Right cardiac atrium (tissue), 5 donors: ENCODE results near the gene CYP51A1. TPM values are rescaled to one million over a fixed set of nuclear protein-coding genes. Genes with fewer than 3 reads are reported as not detected.
"Not testable (repeated sequence)": the region's sequence is repeated elsewhere in the genome, so short reads cannot be mapped to it uniquely, and the experiment has no call there.

ENCODE experiments used
- ATAC-seq, 2 donors: fragments of 200-7000 bp; cut with Tn5 transposase; one replicate each; pipeline versions ENCODE4 v1.8.0 to v1.9.1; 2020; ENCODE audit warnings: moderate library complexity in 2 of 2, mild to moderate bottlenecking in 1 of 2
- DNase-seq, 3 donors: peaks; one replicate each; pipeline ENCODE4 v3.0.0-alpha.2; 2020
- H3K27ac ChIP-seq: one replicate; pipeline ENCODE4 v1.5.1; 2013; ENCODE audit warnings: mild to moderate bottlenecking, low read length, control low read depth, moderate library complexity
- H3K27me3 ChIP-seq: one replicate; pipeline ENCODE4 v1.6.1; 2013; ENCODE audit not compliant: control insufficient read depth, insufficient read depth
- H3K4me1 ChIP-seq: one replicate; pipeline ENCODE4 v1.6.1; 2013; ENCODE audit warnings: low read length; ENCODE audit not compliant: control insufficient read depth, insufficient read depth
- H3K4me3 ChIP-seq: one replicate; pipeline ENCODE4 v1.5.1; 2013; ENCODE audit warnings: low read length, control low read depth
- H3K9me3 ChIP-seq: one replicate; pipeline ENCODE4 v1.6.1; 2013; ENCODE audit warnings: low read length; ENCODE audit not compliant: control insufficient read depth
- WGBS: extraction: QIAGEN DNeasy Blood & Tissue Kit; methylation state at CpG from one replicate; pipeline ENCODE4 v1.1.7; 2013; 5-methylcytosine and 5-hydroxymethylcytosine counted together
- intact Hi-C, 4 donors: fragments of 100-400 bp; cut with DNase I; formaldehyde crosslinking; loops; one replicate each; pipeline versions ENCODE4 v1.11.0 to v1.14.0; 2022 to 2023
- long read RNA-seq, 4 donors: library from polyadenylated mRNA; unstranded; transcript quantifications; one replicate each; pipeline ENCODE4 v2.0.0, GENCODE V29; 2020 to 2021
- polyA plus RNA-seq: library from polyadenylated mRNA; stranded (reverse); fragments of 200-250 nt; gene quantifications from one replicate; pipeline ENCODE4 v1.2.3, GENCODE V29; 2013
- total RNA-seq, 4 donors: library from RNA; stranded (reverse); fragmentation: NEBNext Ultra II Directional; extraction: Animal tissue kit (Norgen Biotek cat#: 25700); gene quantifications; one replicate each; pipeline ENCODE4 v1.2.1, GENCODE V29; 2021
- donor health status: healthy with polysubstance abuse.
- donor health status: DM: no; HTN: yes; CAD: no.
- donor health status: DM: no; HTN: no; CAD: no.
- donor health status: DM: no; HTN: yes; CAD: no; lungs with severe emphysema.
- donor health status: DM: yes; HTN: yes; CAD: no.

The CYP51A1 gene
- total RNA-seq (10 to 100 TPM; 29.0 to 65.9 (median 35.3) TPM), polyA plus RNA-seq (17.6 TPM)
- long read RNA-seq, donor 1, transcript CYP51A1-201 (10 exons, 3,210 nt), result major isoform, 146 of 166 reads
- long read RNA-seq, donor 1, transcript CYP51A1-203 (10 exons, 1,729 nt), result minor isoform, 11 of 166 reads
- long read RNA-seq, donor 1, partial matches to known transcripts, result 0 of 166 reads
- long read RNA-seq, donor 1, other reads (novel, unspliced or antisense), result 9 of 166 reads
- long read RNA-seq, donor 2, transcript CYP51A1-201 (10 exons, 3,210 nt), result major isoform, 31 of 32 reads
- long read RNA-seq, donor 2, partial matches to known transcripts, result 0 of 32 reads
- long read RNA-seq, donor 2, other reads (novel, unspliced or antisense), result 0 of 32 reads
- long read RNA-seq, donor 3, transcript CYP51A1-203 (10 exons, 1,729 nt), result minor isoform, 17 of 440 reads
- long read RNA-seq, donor 3, transcript CYP51A1-201 (10 exons, 3,210 nt), result major isoform, 398 of 440 reads
- long read RNA-seq, donor 3, partial matches to known transcripts, result 8 of 440 reads
- long read RNA-seq, donor 3, other reads (novel, unspliced or antisense), result 15 of 440 reads
- long read RNA-seq, donor 4, transcript CYP51A1-201 (10 exons, 3,210 nt), result major isoform, 31 of 35 reads
- long read RNA-seq, donor 4, partial matches to known transcripts, result 0 of 35 reads
- long read RNA-seq, donor 4, other reads (novel, unspliced or antisense), result 1 of 35 reads

GRCh38 chr7:92134271-92135051 is at the start of gene CYP51A1:
Gene CYP51A1, minus strand, starts transcription at chr7:92134477. Its CDS starts 113 bp downstream, at chr7:92134364.
- ATAC-seq (peak; percentile 98), DNase-seq (peak; percentile 94 to 97 (median 97))
- Histone ChIP-seq H3K27me3 (no peaks in the 10 kb centered on the region), H3K4me1 (no peaks in the 10 kb centered on the region), H3K4me3 (peak within 1 kb of the TSS; percentile 57), H3K9me3 (no peaks in the 10 kb centered on the region), H3K27ac (peak within 1 kb of the TSS; percentile 81)
- intact Hi-C loops, result no loop called here
- WGBS, result under 1% methylated on average over 73 of the region's 73 CpGs

GRCh38 chr7:92178928-92179924 is 44.9 kb upstream of the CYP51A1 start, which contains the start of gene LRRD1:
Gene LRRD1, minus strand, starts transcription at chr7:92179142. Its CDS starts 13,940 bp downstream, at chr7:92165202.
- 6% methylated on average over 60 of the region's 60 CpGs for WGBS
- peak within 1 kb of the TSS; percentile 95 for H3K27ac ChIP-seq
- H3K4me3 ChIP-seq, result peak within 1 kb of the TSS; percentile 92
- peak; percentile 90 to 96 (median 95) for DNase-seq
- peak; percentile 99 to 100 for ATAC-seq
- H3K9me3 ChIP-seq, result no peaks in the 10 kb centered on the region
- peaks cover 4% of the 10 kb centered on the region for H3K4me1 ChIP-seq
- H3K27me3 ChIP-seq, result no peaks in the 10 kb centered on the region
- intact Hi-C loops, result no loop called here

GRCh38 chr7:92177362-92177761 is 43.1 kb upstream of the CYP51A1 start:
- ATAC-seq (no peak), DNase-seq (no peak)
- no peak overlapping the region for H3K4me3 ChIP-seq
- H3K9me3 ChIP-seq, result no peaks in the 10 kb centered on the region
- H3K27ac ChIP-seq, result no peak overlapping the region
- H3K27me3 ChIP-seq, result no peaks in the 10 kb centered on the region
- peaks cover 4% of the 10 kb centered on the region for H3K4me1 ChIP-seq
- intact Hi-C loops, result no loop called here

DNA sequence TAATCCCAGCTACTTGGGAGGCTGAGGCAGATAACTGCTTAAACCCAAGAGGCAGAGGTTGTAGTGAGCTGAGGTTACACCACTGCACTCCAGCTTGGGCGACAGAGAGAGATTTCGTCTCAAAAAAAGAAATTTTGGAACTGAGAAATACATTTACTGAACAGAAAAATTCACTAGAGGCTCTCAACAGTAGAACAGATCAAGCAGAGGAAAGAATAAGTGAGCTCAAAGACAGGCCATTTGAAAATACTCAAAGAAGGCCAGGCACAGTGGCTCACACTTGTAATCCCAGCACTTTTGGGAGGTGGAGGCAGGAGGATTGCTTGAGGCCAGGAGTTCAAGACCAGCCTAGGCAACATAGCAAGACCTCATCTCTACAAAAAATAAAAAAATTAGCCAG is 35.3 kb upstream of the CYP51A1 start:
- H3K9me3 ChIP-seq, H3K27ac ChIP-seq, H3K27me3 ChIP-seq, H3K4me1 ChIP-seq, intact Hi-C loops, H3K4me3 ChIP-seq, DNase-seq, ATAC-seq: not testable (repeated sequence)
- 85% methylated on average over 2 of the region's 2 CpGs for WGBS

GRCh38 chr7:92161271-92161670 is 27.0 kb upstream of the CYP51A1 start:
- Histone ChIP-seq H3K27me3 (no peaks in the 10 kb centered on the region), H3K4me1 (no peaks in the 10 kb centered on the region), H3K27ac (no peak overlapping the region), H3K9me3 (no peaks in the 10 kb centered on the region), H3K4me3 (no peak overlapping the region)
- ATAC-seq (no peak), DNase-seq (no peak)
- 54% methylated on average over 1 of the region's 1 CpG for WGBS
- intact Hi-C loops, result no loop called here

DNA sequence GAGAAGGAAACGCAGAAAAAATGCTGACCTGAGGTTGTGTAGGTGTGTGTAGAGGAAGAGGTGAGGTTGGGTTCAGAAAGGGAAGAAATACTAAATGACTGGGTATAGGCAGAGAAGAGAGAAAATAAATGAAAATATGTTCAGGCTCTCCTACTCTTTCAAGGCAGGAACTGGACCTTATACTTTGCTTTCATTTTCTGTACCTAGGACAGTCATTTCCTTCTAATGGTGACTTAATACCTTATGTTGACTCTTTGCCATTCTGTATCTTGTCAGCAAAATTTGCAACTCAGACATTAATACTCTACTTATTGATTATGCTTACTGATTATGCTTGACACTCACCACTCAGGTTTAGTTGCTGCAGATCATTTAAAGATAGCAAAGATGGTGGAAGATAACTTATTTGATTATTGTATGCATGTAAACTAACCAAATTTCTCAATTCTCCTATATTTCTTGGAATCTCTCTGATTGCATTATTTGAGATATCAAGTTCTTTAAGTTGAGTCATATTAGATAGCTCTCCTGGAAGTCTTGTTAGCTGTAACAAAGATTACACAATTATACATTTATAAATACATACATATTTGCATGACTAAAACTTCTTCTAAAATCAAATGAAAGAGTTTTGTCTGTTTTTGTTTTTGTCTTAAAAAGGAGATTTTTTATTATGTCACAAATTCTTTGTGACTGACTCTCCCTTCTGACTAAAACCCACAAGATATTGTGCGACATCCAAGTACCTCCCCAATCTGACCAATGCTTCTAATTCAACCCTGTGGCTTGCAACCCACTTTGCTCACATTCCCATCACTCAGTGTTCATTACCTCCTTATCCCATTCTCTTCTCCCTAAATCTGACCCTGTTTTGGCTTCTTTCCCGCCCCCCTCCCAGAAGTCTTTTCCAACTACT is 24.6 kb upstream of the CYP51A1 start:
- no peak for DNase-seq
- Histone ChIP-seq H3K27me3 (no peaks in the 10 kb centered on the region), H3K27ac (no peak overlapping the region), H3K4me3 (no peak overlapping the region), H3K4me1 (no peaks in the 10 kb centered on the region), H3K9me3 (no peaks in the 10 kb centered on the region)
- no peak for ATAC-seq
- intact Hi-C loops, result no loop called here
- 96% methylated on average over 3 of the region's 3 CpGs for WGBS

DNA sequence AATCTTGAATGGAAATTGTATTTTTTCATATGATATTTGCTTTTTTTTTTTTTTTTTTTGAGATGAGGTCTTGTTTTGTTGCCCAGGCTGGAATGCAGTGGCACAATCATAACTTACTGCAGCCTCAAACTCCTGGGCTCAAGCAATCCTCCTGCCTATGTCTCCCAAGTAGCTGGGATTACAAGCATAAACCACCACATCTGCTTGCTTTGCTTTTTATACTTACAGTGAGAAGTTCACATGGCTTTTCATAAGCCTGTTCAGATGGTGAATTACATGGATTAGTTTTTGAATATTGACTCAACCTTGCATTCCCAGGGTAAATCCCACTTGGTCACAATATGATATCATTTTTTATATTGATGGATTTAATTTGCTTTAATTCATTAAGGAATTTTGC is 22.7 kb upstream of the CYP51A1 start:
- Histone ChIP-seq H3K27ac (no peak overlapping the region), H3K4me1 (no peaks in the 10 kb centered on the region), H3K9me3 (no peaks in the 10 kb centered on the region), H3K27me3 (no peaks in the 10 kb centered on the region), H3K4me3 (no peak overlapping the region)
- DNase-seq, result no peak
- no peak for ATAC-seq
- intact Hi-C loops, result no loop called here

GRCh38 chr7:92155108-92155739 is 20.9 kb upstream of the CYP51A1 start:
- DNase-seq (no peak), ATAC-seq (no peak)
- WGBS, result 91% methylated on average over 1 of the region's 1 CpG
- no peaks in the 10 kb centered on the region for H3K4me1 ChIP-seq
- H3K27ac ChIP-seq, result no peak overlapping the region
- no peaks in the 10 kb centered on the region for H3K27me3 ChIP-seq
- no peak overlapping the region for H3K4me3 ChIP-seq
- H3K9me3 ChIP-seq, result no peaks in the 10 kb centered on the region
- intact Hi-C loops, result no loop called here

GRCh38 chr7:92150450-92151017 is 16.3 kb upstream of the CYP51A1 start:
- Histone ChIP-seq H3K4me1 (no peaks in the 10 kb centered on the region), H3K27me3 (no peaks in the 10 kb centered on the region), H3K27ac (no peak overlapping the region), H3K4me3 (no peak overlapping the region), H3K9me3 (no peaks in the 10 kb centered on the region)
- intact Hi-C loops, result no loop called here
- DNase-seq (no peak), ATAC-seq (no peak)
- WGBS, result 79% methylated on average over 1 of the region's 1 CpG
